HG03097 (cell line): Measurements from ENCODE around the gene TMEM63A.
"Not testable (repeated sequence)": the region's sequence is repeated elsewhere in the genome, so short reads cannot be mapped to it uniquely, and the experiment has no call there.

Experiments
- ATAC-seq: cut with Tn5 transposase; IDR thresholded peaks from one replicate; pipeline ENCODE4 v1.9.1; 2021; ENCODE audit not compliant: unreplicated experiment, low FRiP score

Gene TMEM63A

GRCh38 chr1:225909477-225909876 lies 27.3 kb upstream of the TMEM63A start:
- ATAC-seq, result no peak

- ATAC-seq, result no peak
Observed at GRCh38 chr1:225908773-225909172, 26.6 kb upstream of the TMEM63A start.

DNA sequence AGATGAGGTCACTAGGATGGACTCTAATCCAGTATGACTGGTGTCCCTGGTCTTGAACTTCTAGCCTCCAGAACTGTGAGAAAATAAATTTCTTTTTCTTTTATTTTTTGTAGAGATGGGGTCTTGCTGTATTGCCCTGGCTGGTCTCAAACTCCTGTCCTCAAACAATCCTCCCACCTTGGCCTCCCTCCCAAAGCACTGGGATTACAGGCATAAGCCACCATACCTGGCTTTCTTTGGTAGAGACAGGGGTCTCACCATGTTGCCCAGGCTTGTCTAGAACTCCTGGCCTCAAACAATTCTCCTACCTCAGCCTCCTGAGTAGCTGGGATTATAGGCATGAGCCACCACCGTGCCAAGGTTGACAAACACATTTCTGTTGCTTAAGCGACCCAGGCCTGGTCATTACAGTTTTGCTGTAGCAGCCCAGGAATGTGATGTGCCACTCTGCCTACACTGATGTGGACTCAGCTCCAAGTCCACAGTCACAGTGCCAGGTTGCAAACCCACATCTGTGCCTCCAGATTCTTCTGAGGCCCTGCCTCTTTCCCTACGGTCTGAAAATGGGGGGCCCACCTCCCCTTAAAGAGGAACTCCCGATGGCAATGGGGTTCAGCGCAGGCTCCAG lies 25.9 kb upstream of the TMEM63A start:
- ATAC-seq, result no peak

DNA sequence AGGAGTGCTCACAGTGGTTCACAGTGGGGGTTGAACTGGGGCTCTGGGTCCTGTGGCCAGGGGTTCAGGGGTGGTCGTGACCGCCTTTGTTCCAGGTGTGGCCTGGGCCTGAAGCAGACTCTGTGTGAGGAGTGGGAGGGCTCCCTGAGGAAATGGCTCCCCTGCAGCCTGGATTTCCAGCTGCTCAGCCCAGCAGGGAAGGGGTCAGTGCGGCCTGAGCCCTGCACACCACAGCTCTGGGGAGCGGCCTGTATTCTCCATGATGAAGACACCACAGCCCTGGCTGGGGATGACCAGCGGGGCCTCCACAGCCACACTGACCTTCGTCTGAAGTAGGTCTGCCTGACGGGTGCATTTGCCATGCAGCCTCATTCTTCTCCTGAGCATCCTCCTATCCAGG lies 25.2 kb upstream of the TMEM63A start:
- no peak for ATAC-seq

DNA sequence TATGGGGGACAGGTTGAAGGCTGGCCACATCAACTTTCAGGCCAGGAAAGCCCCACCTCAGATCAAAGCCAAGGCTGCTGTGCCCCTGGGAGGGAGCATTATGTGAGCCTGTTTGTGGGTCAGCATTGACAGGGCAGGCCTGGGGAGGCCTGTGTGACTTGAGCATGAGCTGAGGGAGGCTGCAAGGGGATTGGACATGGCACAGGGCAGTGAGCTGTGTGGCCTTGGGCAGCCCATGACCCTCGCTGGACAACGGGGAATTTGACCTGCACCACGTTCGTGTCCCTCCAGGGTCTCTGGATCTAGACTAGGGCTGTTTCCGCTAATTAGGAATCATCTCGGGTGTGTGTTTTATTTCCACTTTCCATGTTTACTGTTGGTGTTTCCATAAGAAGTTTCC lies 24.3 kb upstream of the TMEM63A start:
- ATAC-seq, result no peak

GRCh38 chr1:225903623-225904022 lies 21.4 kb upstream of the TMEM63A start:
- no peak for ATAC-seq

GRCh38 chr1:225899044-225899925 lies 17.1 kb upstream of the TMEM63A start:
- ATAC-seq, result no peak

DNA sequence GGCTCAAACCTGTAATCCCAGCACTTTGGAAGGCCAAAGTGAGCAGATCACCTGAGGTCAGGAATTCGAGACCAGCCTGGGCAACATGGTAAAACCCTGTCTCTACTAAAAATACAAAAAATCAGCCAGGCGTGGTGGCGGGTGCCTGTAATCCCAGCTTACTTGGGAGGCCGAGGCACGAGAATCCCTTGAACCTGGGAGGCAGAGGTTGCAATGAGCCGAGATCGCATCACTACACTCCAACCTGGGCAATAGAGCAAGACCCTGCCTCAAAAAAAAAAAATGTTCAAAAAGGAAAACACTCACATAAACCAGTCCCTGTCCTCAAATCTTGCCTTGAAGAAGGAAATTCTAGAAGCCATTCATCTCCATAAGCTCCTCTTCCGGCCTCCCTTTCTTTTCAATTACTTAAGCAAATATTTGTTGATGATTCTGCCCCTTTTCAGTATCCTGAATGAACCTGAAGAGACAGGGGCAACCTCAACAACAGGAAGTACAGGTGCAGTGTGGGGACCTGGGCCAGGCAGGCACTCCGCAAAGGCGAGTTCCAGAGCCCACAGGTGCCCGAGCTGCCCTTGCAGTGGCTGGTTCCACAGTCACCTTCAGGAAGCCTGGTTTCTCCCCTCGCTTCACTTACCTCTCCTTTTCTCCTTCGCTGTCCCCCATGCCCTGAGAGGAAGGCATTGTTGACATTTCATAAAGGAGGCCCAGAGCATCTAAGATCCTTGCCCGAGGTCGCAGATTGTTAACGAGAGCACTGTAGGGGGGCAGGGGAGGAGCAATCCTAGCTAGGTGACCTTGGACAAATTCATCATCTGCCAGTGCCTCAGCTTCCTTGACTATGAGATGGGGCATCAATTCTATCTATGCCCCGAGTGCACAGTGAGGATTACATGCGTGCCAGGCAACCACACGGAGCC lies 15.7 kb upstream of the TMEM63A start:
- ATAC-seq, result no peak

GRCh38 chr1:225896937-225897549 lies 14.9 kb upstream of the TMEM63A start:
- peak; percentile 100 for ATAC-seq

- no peak for ATAC-seq
Observed at GRCh38 chr1:225896494-225896893, 14.3 kb upstream of the TMEM63A start.

DNA sequence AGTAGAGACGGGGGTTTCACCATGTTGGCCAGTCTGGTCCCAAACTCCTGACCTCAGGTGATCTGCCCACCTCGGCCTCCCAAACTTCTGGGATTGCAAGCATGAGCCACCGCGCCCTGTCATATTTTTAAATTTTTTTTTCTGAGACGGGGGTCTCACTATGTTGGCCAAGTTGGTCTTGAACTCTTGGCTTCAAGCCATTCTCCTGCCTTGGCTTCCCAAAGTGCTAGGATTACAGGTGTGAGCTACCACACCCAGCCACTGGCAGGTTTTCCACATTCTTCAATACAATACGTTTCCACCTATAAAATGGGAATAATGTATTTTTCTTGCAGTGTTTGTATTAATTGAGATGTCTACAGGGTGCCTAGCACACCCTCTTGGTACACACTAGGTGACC lies 10.1 kb upstream of the TMEM63A start:
- no peak for ATAC-seq

GRCh38 chr1:225891229-225891972 lies 9.2 kb upstream of the TMEM63A start:
- ATAC-seq, result no peak

GRCh38 chr1:225890346-225891228 lies 8.4 kb upstream of the TMEM63A start:
- no peak for ATAC-seq

DNA sequence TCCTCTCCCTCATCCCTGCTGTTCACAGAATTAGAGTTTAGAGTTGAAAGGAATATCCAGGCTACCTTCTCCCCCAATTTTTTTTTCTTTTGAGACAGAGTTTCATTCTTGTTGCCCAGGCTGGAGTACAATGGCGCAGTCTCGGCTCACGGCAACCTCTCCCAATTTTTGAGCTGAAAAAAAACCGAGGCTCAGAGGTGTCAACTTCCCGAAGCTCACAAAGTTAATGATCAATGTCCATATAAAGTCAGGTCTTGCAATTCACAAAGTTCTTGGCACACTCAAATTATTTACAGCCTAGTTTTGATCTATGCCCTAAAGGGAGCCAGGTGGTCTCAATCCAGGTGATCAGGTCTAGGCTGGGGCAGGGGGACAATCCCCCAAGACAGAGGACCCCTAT lies 7.6 kb upstream of the TMEM63A start:
- no peak for ATAC-seq

GRCh38 chr1:225888898-225889601 lies 6.9 kb upstream of the TMEM63A start, which contains the start of gene LEFTY1:
TSS of gene LEFTY1 (minus strand) at chr1:225889146. CDS start at chr1:225889066, 80 bp downstream.
- no peak for ATAC-seq

DNA sequence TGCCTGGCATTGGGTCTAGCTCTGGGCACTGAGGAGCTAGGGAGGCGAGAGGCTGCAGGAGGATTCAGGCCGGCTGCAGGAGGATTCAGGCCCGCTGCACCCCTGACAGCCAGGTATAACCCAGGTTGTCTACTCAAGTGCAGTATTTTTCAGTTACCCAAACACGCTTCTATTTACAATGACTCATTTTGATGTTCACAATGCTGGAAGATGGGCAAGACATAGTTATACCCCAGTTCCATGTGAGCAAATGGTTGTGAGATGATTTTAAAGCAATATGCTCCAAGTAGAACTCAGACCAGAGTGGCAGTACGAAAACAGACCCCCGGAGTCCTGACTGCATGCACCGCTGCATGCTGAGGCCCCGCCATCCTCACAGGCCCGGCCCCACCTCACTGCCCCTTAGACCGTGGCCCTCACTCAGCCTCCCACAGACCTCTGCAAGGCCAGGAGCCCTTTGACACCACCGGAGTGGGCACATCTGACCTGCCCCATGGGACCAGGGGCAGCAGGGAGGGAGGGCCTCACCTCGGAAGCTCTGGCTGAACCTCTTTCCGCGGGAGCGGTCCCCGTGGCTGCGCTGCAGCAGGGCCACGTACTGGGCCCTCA lies 6.2 kb upstream of the TMEM63A start:
- no peak for ATAC-seq

GRCh38 chr1:225887554-225888288 lies 5.5 kb upstream of the TMEM63A start:
- not testable (repeated sequence) for ATAC-seq
